ENCODE measurements around the gene KRT14.

DNA sequence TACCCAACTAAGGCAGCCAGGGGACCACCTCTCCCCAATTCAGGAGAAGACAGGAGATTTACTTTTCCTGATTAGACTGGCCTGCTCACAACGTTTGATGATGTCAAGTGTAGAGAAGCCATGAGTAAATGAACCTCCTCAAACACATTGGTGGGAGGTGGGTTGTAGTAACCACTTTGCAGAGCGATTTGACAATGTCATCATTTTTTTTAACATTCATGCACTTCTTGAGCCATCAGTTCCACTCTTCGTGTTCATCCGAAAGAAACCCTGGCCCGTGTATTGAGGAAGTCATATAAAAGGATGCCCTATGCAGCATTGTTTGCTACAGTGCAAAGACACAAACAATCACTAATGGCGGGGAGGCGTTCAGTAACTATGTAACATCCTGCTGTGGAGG lies 53.1 kb downstream of the KRT14 start:
- TF ChIP-seq, protein P1, sequence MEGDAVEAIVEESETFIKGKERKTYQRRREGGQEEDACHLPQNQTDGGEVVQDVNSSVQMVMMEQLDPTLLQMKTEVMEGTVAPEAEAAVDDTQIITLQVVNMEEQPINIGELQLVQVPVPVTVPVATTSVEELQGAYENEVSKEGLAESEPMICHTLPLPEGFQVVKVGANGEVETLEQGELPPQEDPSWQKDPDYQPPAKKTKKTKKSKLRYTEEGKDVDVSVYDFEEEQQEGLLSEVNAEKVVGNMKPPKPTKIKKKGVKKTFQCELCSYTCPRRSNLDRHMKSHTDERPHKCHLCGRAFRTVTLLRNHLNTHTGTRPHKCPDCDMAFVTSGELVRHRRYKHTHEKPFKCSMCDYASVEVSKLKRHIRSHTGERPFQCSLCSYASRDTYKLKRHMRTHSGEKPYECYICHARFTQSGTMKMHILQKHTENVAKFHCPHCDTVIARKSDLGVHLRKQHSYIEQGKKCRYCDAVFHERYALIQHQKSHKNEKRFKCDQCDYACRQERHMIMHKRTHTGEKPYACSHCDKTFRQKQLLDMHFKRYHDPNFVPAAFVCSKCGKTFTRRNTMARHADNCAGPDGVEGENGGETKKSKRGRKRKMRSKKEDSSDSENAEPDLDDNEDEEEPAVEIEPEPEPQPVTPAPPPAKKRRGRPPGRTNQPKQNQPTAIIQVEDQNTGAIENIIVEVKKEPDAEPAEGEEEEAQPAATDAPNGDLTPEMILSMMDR (IDR thresholded peaks at IDR 0.05), result no peak
- TF ChIP-seq EP300 (IDR thresholded peaks at IDR 0.05), result no peak
- no peak for TF ChIP-seq POLR2A (IDR thresholded peaks at IDR 0.05)

Measured in ovary (tissue), 3 donors.